Ramos (cell line): ENCODE data around the gene MAML1.
"Not testable (repeated sequence)": the region's sequence is repeated elsewhere in the genome, so short reads cannot be mapped to it uniquely, and the experiment has no call there.

Experiments
- in situ Hi-C: fragments of 300-500 bp; cut with MboI; formaldehyde crosslinking; loops from one replicate; pipeline ENCODE4 v1.14.3; 2022; ENCODE audit warnings: low sequenced_read_pairs; ENCODE audit not compliant: unreplicated experiment

Gene MAML1

DNA sequence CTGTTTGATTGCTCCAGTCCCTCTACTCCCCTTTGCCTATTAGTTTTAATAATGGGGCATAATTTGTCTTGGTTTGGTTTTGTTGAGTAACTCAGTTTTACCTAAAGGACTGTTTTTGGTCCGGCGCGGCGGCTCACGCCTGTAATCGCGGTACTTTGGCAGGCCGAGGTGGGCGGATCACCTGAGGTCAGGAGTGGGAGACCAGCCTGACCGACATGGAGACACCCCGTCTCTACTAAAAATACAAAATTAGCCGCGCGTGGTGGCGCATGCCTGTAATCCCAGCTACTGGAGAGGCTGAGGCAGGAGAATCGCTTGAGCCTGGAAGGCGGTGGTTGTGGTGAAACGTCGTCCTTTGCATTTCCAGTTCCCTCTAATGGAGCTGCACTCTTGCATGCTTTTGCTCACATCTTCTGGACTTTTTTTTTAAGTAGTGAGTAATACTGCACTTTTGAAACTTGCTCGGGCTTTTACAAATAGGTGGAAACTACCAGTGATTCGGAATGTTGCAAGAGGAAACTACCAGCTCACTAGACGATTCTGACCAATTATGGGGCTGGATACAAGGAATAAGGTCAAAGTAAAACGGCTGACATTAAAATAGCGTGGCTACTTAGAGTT is 721 bp upstream of the MAML1 start:
- in situ Hi-C loops, result no loop called here

- in situ Hi-C loops, result no loop called here
Measured at GRCh38 chr5:179732918-179733771, 523 bp downstream of the MAML1 start.

DNA sequence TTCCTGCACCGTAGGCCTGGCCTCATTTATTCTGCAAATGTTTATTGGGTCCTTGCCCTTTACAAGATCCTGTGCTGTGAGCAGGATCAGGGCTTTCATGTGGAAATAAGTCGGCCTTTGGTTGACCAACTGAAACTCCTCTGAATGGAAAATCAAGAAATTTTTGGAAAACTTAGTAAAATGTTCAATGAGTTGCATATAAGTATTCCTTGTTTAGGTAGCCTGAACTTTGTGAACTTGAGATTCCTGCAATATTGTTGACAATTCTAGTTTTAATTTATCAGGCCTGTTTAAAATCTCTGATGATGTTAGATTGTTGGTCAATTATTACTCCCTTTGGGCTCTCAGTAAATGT is 1.1 kb downstream of the MAML1 start:
- in situ Hi-C loops, result no loop called here

DNA sequence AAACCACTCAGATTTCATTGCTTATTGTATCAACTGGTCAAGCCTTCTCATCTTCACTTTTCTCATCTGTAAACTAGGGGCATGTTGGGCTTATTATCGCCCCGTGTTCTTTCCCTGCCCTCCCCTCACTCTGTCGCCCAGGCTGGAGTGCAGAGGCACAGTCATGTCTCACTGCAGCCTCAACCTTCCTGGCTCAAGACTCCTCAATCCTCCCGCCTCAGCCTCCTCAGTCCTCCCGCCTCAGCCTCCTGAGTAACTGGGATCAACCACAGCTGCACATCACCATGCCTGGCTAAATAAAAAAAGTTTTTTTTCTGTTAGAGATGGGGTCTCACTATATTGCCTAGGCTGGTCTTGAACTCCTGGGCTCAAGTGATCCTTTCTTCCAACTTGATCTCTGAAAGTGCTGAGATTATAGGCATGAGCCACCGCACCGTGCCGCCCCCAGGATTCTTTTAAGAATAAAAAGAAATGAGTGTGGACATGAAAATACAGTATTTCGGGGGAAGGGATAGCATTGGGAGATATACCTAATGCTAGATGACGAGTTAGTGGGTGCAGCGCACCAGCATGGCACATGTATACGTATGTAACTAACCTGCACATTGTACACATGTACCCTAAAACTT is 2.0 kb downstream of the MAML1 start:
- in situ Hi-C loops, result no loop called here

GRCh38 chr5:179738742-179739141 is 6.1 kb downstream of the MAML1 start:
- in situ Hi-C loops, result no loop called here

DNA sequence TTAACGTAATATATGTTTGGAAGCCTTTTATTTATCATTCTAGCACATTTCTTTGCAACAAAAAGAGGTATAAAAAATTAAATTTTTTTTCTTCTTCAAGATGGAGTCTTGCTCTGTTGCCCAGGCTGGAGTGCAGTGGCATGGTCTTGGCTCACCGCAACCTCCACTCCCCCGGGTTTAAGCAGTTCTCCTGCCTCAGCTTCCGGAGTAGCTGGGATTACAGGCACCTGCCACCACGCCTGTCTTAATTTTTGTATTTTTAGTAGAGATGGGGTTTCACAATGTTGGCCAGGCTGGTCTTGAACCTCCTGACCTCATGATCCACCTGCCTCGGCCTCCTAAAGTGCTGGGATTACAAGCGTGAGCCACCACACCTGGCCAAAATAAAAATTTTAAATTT is 11.5 kb downstream of the MAML1 start:
- in situ Hi-C loops, result not testable (repeated sequence)

GRCh38 chr5:179746872-179747271 is 14.2 kb downstream of the MAML1 start:
- in situ Hi-C loops, result no loop called here

GRCh38 chr5:179747811-179748210 is 15.2 kb downstream of the MAML1 start:
- in situ Hi-C loops, result no loop called here

DNA sequence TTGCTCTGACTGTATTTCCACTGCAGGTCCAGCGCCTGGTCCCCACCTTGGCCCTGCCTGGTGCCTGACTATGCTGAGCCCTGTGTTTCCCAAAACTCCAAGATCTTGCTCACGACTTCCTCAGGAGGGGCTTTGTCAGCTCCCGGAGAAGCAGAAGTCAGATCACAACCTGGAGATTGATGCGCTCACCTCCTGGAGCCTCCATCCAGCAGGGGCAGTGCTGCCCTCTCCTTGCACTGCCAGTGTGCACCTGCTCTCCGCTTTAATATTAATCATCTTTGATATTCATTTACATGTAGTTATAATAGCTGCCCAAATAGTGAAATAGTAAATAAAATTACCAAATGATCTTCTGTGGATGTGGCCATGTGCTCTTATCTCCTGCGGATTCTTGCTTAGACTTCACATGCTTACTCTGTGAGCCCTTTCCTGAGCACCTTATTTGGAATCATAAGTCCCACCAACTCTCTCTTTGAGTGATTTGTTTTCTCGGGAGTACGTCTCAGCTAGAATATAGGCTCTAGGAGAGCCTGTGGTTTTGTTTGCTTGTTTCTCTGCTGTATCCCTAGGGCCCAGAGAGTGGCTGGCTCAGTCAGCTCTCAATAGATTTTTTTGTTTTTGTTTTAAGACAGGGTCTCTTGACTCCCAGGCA is 17.4 kb downstream of the MAML1 start:
- in situ Hi-C loops, result no loop called here

GRCh38 chr5:179753971-179754370 is 21.3 kb downstream of the MAML1 start:
- in situ Hi-C loops, result no loop called here

- in situ Hi-C loops, result no loop called here
Measured at GRCh38 chr5:179755022-179755421, 22.4 kb downstream of the MAML1 start.

GRCh38 chr5:179758955-179759354 is 26.3 kb downstream of the MAML1 start:
- in situ Hi-C loops, result no loop called here

- in situ Hi-C loops, result no loop called here
Measured at GRCh38 chr5:179759581-179760551, 27.2 kb downstream of the MAML1 start.

DNA sequence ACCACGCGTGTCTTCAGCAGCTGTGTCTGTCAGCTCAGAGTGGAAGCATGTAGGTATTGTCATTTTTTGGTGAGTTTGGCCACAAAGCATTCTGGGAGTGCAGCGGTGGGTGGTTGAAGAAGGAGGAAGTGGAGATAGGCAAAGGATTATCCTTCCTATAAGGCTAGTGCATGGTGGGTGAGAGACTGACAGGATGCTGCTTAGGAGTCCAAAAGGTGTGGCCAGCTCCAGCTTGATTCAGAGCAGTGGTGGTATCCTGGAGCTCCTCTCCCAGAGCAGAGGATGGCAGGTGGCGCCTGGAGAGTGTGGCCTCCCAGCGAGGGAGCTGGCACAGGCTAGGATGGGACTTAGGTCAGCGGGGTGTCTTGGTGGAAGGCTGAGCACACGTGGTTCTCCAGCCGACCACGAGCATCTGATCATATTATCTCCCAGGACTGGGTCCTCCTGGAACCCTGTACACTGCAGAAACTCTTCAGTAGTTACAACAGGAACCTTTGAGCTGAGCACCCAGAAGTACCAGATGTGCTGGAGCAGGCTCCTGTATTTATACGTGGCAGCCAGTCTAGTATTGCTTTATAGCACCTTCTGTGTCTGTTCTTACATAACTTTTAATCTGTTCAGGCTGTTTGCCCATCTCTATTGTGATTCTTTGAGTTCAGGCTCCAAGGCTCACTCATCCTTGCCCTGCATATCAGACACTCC is 29.6 kb downstream of the MAML1 start:
- in situ Hi-C loops, result no loop called here

DNA sequence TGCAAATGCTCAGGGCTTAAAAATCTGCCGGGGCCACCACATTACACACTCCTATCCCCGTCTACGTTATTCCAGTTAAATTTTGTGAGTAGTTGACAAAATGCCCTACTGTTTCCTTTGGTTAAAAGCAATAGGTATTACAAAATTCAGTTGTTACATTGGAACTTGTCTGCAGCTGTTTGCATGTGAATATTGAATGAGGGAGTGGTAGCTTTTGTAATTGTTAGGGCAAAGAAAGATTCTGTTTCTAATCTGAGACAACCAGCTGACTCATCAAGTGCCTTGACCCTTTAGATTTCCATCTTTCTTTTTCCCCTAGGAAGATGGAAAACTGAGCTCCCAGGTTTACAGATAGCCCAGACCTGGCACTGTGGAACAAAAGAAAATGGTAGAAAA is 30.2 kb downstream of the MAML1 start:
- in situ Hi-C loops, result no loop called here

DNA sequence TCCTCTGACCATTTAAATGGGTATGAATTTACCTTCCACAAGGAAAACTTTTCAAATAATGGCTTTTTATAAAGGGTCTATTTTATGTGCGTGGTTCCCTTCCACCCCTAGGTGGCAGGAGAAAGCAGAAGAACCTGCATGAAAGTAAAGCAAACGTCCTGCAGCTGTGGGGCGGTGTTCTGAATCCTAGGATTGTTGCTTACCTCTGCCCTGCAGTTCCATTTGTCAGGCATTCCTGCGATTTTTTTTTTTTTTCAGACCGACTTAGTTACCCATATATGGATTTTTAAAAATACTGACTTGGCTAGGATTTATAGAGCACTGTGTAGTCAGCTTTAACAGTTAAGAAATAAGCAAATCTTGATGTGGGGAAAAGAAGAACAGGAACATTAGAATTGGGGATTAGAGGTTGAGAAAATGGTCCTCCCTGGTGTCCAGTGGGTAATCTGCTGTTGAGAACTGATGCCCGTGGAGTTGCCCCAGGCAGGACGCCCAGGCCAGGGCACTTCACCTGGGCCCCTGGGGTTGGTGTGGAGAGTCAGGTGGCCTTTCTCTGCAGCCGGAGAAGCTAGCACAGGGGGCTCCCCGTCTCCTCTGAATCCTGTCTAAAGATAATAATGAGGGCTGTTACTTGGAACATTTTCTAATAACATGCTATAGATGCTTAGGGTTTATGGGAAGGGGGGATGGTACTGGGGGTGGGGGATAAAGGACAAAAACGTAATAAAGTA is 30.8 kb downstream of the MAML1 start:
- in situ Hi-C loops, result no loop called here

- in situ Hi-C loops, result no loop called here
Measured at GRCh38 chr5:179764056-179764455, 31.4 kb downstream of the MAML1 start.

DNA sequence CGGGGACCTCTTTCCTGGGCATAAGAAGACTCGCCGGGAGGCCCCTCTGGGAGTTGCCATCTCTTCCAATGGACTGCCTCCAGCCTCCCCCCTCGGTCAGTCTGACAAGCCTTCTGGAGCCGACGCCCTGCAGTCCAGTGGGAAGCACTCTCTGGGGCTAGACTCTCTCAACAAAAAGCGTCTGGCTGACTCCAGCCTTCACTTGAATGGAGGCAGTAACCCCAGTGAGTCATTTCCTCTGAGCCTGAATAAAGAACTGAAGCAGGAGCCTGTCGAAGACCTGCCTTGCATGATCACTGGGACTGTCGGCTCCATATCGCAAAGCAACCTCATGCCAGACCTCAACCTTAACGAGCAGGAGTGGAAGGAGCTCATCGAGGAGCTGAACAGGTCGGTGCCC is 32.8 kb downstream of the MAML1 start:
- in situ Hi-C loops, result no loop called here
